Smooth muscle cell (in vitro differentiated cells): ENCODE measurements around the gene REM1. TPM values are rescaled to one million over a fixed set of nuclear protein-coding genes. Genes with fewer than 3 reads are reported as not detected.

Experiments
- DNase-seq: peaks from one replicate; lab custom pipeline; 2025; ENCODE audit not compliant: unreplicated experiment; lab: John Stamatoyannopoulos, UW
- H2AFZ ChIP-seq: fragments of 200-600 bp; sonication (generic); 2 replicates; pipeline ENCODE4 v1.6.0; 2016; ENCODE audit warnings: antibody characterized with exemption, low read depth, mild to moderate bottlenecking
- H3F3A ChIP-seq: fragments of 200-600 bp; sonication (generic); 2 replicates; pipeline ENCODE4 v1.6.0; 2017; ENCODE audit warnings: antibody characterized with exemption, low read depth
- H3K27ac ChIP-seq: fragments of 200-600 bp; sonication (generic); 2 replicates; pipeline ENCODE4 v1.5.1; 2016; ENCODE audit warnings: low read depth, mild to moderate bottlenecking
- H3K27me3 ChIP-seq: fragments of 200-600 bp; sonication (generic); 2 replicates; pipeline ENCODE4 v1.6.1; 2016; ENCODE audit warnings: low read depth, mild to moderate bottlenecking
- H3K36me3 ChIP-seq: fragments of 200-600 bp; sonication (generic); 2 replicates; pipeline ENCODE4 v1.5.1; 2016; ENCODE audit warnings: low read depth
- H3K4me1 ChIP-seq: fragments of 200-600 bp; sonication (generic); 2 replicates; pipeline ENCODE4 v1.5.1; 2016; ENCODE audit warnings: low read depth
- H3K4me2 ChIP-seq: fragments of 200-600 bp; sonication (generic); 2 replicates; pipeline ENCODE4 v1.6.0; 2016; ENCODE audit warnings: mild to moderate bottlenecking
- H3K4me3 ChIP-seq: fragments of 200-600 bp; sonication (generic); 2 replicates; pipeline ENCODE4 v1.5.1; 2016; ENCODE audit warnings: mild to moderate bottlenecking
- H3K79me2 ChIP-seq: fragments of 200-600 bp; sonication (generic); 2 replicates; pipeline ENCODE4 v1.6.0; 2016; ENCODE audit warnings: low read depth, mild to moderate bottlenecking
- H3K9ac ChIP-seq: fragments of 200-600 bp; sonication (generic); 2 replicates; pipeline ENCODE4 v1.6.0; 2016; ENCODE audit warnings: low read depth
- H3K9me3 ChIP-seq: fragments of 200-600 bp; sonication (generic); replicated peaks from 2 replicates; pipeline ENCODE4 v1.5.1; 2016; ENCODE audit warnings: low read depth
- H4K20me1 ChIP-seq: fragments of 200-600 bp; sonication (generic); 2 replicates; pipeline ENCODE4 v1.6.0; 2016; ENCODE audit warnings: low read depth
- CTCF ChIP-seq: fragments of 200-600 bp; sonication (generic); IDR thresholded peaks from 2 replicates; pipeline ENCODE4 v1.5.1; 2017; ENCODE audit warnings: borderline replicate concordance, mild to moderate bottlenecking, antibody characterized with exemption; ENCODE audit not compliant: insufficient read depth, poor library complexity, severe bottlenecking
- WGBS: methylation state at CpG from one replicate; pipeline ENCODE4 v1.1.7; 2016; ENCODE audit warnings: low lambda C conversion rate; 5-methylcytosine and 5-hydroxymethylcytosine counted together
- polyA plus RNA-seq: library from polyadenylated mRNA; unstranded; fragments of >200 nt; fragmentation: Nextera tagmentation; extraction: Ambion mirVana; gene quantifications from 2 replicates; pipeline ENCODE4 v1.2.1, GENCODE V29; 2016
- total RNA-seq: library from RNA; depleted of rRNA; stranded (reverse); fragments of >200 nt; gene quantifications from 2 replicates; pipeline ENCODE4 v1.2.3, GENCODE V29; 2014

The REM1 gene
- total and polyA plus RNA-seq, 2 experiments from 2014 or later, result 0.85 to 1.4 TPM

- H3K9me3 ChIP-seq, result no peaks in the 10 kb centered on the region
- 87% methylated on average over 3 of the region's 3 CpGs for WGBS
Measured at GRCh38 chr20:31490752-31491151, 15.7 kb downstream of the REM1 start.

GRCh38 chr20:31494131-31494530 is 19.0 kb downstream of the REM1 start:
- H3K9me3 ChIP-seq, result no peaks in the 10 kb centered on the region
- no peak overlapping the region for H2AFZ ChIP-seq
- DNase-seq, result no peak
- H3K36me3 ChIP-seq, result no peaks in the 10 kb centered on the region
- H3K4me2 ChIP-seq, result no peak overlapping the region
- no peaks in the 10 kb centered on the region for H3F3A ChIP-seq
- H3K27ac ChIP-seq, result no peak overlapping the region
- H4K20me1 ChIP-seq, result no peaks in the 10 kb centered on the region
- no peaks in the 10 kb centered on the region for H3K27me3 ChIP-seq
- WGBS, result 29% methylated on average over 2 of the region's 2 CpGs
- no peak overlapping the region for H3K4me3 ChIP-seq
- peak; percentile 40 for TF ChIP-seq CTCF
- no peaks in the 10 kb centered on the region for H3K4me1 ChIP-seq
- no peak overlapping the region for H3K9ac ChIP-seq
- H3K79me2 ChIP-seq, result no peaks in the 10 kb centered on the region

More at GRCh38 chr20:31490752-31491151, 15.7 kb downstream of the REM1 start:
- no peak for DNase-seq
- Histone ChIP-seq H3F3A (no peaks in the 10 kb centered on the region), H3K79me2 (no peaks in the 10 kb centered on the region), H3K9ac (no peak overlapping the region), H4K20me1 (no peaks in the 10 kb centered on the region), H3K4me3 (no peak overlapping the region), H3K4me2 (no peak overlapping the region), H3K27me3 (no peaks in the 10 kb centered on the region), H3K27ac (no peak overlapping the region), H3K4me1 (no peaks in the 10 kb centered on the region), H2AFZ (no peak overlapping the region), H3K36me3 (no peaks in the 10 kb centered on the region)
- TF ChIP-seq CTCF, result no peak

DNA sequence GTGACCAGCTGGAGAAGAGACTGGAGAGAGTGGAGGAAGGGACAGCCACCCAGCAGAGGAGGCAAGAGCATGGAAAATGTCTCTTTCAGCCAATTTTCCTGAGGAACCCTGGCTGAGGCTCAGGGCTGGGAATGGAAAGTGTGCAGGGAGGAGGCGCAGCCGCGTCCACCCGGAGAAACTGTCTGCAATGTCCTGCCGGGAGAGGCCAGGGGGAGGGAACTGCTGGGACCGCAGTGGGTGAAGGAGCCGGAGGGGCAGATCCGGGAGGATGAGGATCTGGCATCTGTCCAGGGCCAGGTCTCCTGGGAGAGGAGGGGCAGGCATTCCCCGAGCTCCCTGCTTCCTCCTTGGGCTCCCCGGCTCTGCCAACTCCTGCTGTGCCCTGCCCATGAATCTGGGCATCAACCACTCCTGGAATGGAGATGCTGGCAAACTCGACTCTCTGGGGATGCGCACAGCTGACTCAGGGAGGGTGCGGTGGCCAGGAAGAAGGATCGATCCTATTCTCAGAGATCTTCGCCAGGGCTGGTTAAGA is 21.7 kb downstream of the REM1 start:
- no peak for TF ChIP-seq CTCF
- H3K27ac ChIP-seq, result peak overlapping the region; percentile 20
- no peaks in the 10 kb centered on the region for H3K27me3 ChIP-seq

DNA sequence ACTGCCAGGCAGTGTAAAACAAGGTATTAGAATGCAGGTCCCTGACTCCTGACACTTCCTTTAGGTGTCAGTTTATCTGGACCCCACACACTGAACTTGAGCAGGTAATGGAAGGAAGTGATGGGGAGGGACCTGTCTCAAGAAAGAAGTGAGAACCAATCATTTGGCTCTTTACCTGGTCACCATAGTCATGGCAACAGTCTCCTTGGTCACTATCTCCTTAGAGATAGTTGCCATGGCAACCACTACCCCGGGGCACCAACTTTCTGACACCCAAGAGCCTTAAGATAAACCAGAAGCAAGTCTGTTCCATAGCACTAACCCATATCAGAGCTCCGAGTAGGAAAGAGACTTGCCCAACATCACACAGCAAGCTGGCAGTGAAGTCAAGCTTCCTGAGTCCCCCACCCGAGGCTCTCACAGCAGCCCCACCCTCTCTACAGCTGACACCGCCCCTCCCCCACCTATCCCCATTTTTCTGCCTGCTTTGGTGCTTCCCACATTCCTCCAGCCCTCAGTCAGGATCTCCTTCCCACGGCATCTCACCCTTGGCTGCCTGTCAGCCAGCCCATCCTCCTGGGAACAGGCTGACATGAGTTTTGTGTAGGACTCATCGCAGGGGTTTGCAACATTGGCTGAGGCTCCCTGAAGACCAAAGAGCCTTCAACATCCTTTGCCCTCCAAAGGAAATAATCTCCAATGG is 22.9 kb downstream of the REM1 start:
- Histone ChIP-seq H3K9me3 (no peaks in the 10 kb centered on the region), H3K4me1 (no peaks in the 10 kb centered on the region), H3K9ac (no peak overlapping the region), H3K4me3 (no peak overlapping the region), H2AFZ (no peak overlapping the region), H3K4me2 (no peak overlapping the region), H3K79me2 (no peaks in the 10 kb centered on the region), H4K20me1 (no peaks in the 10 kb centered on the region), H3K27ac (no peak overlapping the region), H3F3A (no peaks in the 10 kb centered on the region), H3K27me3 (no peaks in the 10 kb centered on the region), H3K36me3 (no peaks in the 10 kb centered on the region)
- WGBS, result 41% methylated on average over 6 of the region's 6 CpGs
- no peak for TF ChIP-seq CTCF
- DNase-seq, result no peak

More for the DNA sequence above, 21.7 kb downstream of the REM1 start:
- 55% methylated on average over 15 of the region's 15 CpGs for WGBS
- H4K20me1 ChIP-seq, result no peaks in the 10 kb centered on the region
- peak overlapping the region; percentile 29 for H3K4me2 ChIP-seq
- H3K4me3 ChIP-seq, result no peak overlapping the region
- no peak for DNase-seq
- no peaks in the 10 kb centered on the region for H3K36me3 ChIP-seq
- H2AFZ ChIP-seq, result no peak overlapping the region
- no peaks in the 10 kb centered on the region for H3F3A ChIP-seq
- H3K79me2 ChIP-seq, result no peaks in the 10 kb centered on the region
- no peak overlapping the region for H3K9ac ChIP-seq
- no peaks in the 10 kb centered on the region for H3K4me1 ChIP-seq
- H3K9me3 ChIP-seq, result no peaks in the 10 kb centered on the region
